Measurements from ENCODE around the gene SHISA7. TPM values are rescaled to one million over a fixed set of nuclear protein-coding genes. Genes with fewer than 3 reads are reported as not detected.

Gene SHISA7
- polyA plus RNA-seq, 1 of the 3 experiments (the other 2 are of a cell fraction), result 0.02 TPM

GRCh38 chr19:55439052-55439451, 4.0 kb downstream of the SHISA7 start:
- ChIA-PET POLR2A (no interaction called here), CTCF (interaction anchor here (1.0 to 1.3 kb wide), 2 partner anchors 15 to 298 kb away, joined by 4 read pairs; no protein-coding TSS in a partner anchor)
- H3K27me3 ChIP-seq (ENCODE audit: insufficient read depth), result peaks cover 34% of the 10 kb centered on the region
- no peaks in the 10 kb centered on the region for H3K9me2 ChIP-seq
- H3K4me1 ChIP-seq (ENCODE audit: control insufficient read depth in 1 of 2, insufficient read depth in 2 of 2, low read depth in 1 of 2, low read length in 1 of 2), result peaks cover 0 to 6% of the 10 kb centered on the region in 2 experiments; a peak in 1 of 4 replicates
- 42% methylated on average over 5 of the region's 5 CpGs for WGBS (ENCODE audit: low lambda C conversion rate)
- no peak overlapping the region for H3K4me2 ChIP-seq
- H3K36me3 ChIP-seq (replicated peaks in 1 of 2; ENCODE audit: control insufficient read depth in 1 of 2, insufficient read depth in 2 of 2, low read length in 1 of 2), result no peaks in the 10 kb centered on the region
- no peak overlapping the region for H3K27ac ChIP-seq (ENCODE audit: low read depth in 2 of 2, low read length in 1 of 2)
- H4K20me1 ChIP-seq (ENCODE audit: insufficient read depth), result no peaks in the 10 kb centered on the region
- H3K9ac ChIP-seq, result no peak overlapping the region
- H3F3A ChIP-seq (replicated peaks; ENCODE audit: insufficient read depth), result no peaks in the 10 kb centered on the region
- no peaks in the 10 kb centered on the region for H3K79me2 ChIP-seq (ENCODE audit: insufficient read depth)
- H3K9me3 ChIP-seq, result no peaks in the 10 kb centered on the region
- no peak for DNase-seq
- TF ChIP-seq TCF12 (IDR thresholded peaks at IDR 0.05), result no peak
- no peak for TF ChIP-seq SIN3A (IDR thresholded peaks at IDR 0.05; ENCODE audit: borderline replicate concordance, low read depth, low read length)
- no peak for TF ChIP-seq MXI1 (IDR thresholded peaks at IDR 0.05; ENCODE audit: low read depth, low read length)
- no peak for TF ChIP-seq TEAD4 (IDR thresholded peaks at IDR 0.05; ENCODE audit: borderline replicate concordance, insufficient read depth)
- TF ChIP-seq MEF2A (IDR thresholded peaks at IDR 0.05; ENCODE audit: borderline replicate concordance, low read depth), result no peak
- TF ChIP-seq TAF1 (IDR thresholded peaks at IDR 0.05; ENCODE audit: borderline replicate concordance, low read depth, low read length), result no peak
- no peak for TF ChIP-seq CTCF (IDR thresholded peaks at IDR 0.05)
- TF ChIP-seq IRF3 (IDR thresholded peaks at IDR 0.05; ENCODE audit: low read depth, low read length), result no peak
- TF ChIP-seq PBX3 (IDR thresholded peaks at IDR 0.05), result no peak
- TF ChIP-seq EP300 (IDR thresholded peaks at IDR 0.05; ENCODE audit: borderline replicate concordance in 1 of 2, low read depth in 1 of 2, low read length in 1 of 2), result no peak
- no peak for TF ChIP-seq CHD2 (IDR thresholded peaks at IDR 0.05; ENCODE audit: low read length, partially characterized antibody)
- TF ChIP-seq JUND (IDR thresholded peaks at IDR 0.05), result no peak
- no peak for TF ChIP-seq RCOR1 (IDR thresholded peaks at IDR 0.05; ENCODE audit: low read length)
- TF ChIP-seq USF2 (IDR thresholded peaks at IDR 0.05; ENCODE audit: borderline replicate concordance, low read depth, low read length), result no peak
- no peak for TF ChIP-seq YY1 (IDR thresholded peaks at IDR 0.05; ENCODE audit: low read depth)
- no peak overlapping the region for H2AFZ ChIP-seq (ENCODE audit: low read depth)
- H3K4me3 ChIP-seq (ENCODE audit: low read depth in 2 of 2, low read length in 1 of 2), result no peak overlapping the region
